HepG2 (cell line): ENCODE measurements around the gene LASP1. TPM values are rescaled to one million over a fixed set of nuclear protein-coding genes. Genes with fewer than 3 reads are reported as not detected.

Source experiments
- ATAC-seq: fragments of 200-7000 bp; cut with Tn5 transposase; 3 replicates; pipeline ENCODE4 v1.9.1; 2020; ENCODE audit warnings: mild to moderate bottlenecking, moderate library complexity
- BruUV-seq: library from RNA; stranded (reverse); fragments of 400-500 nt; replicated peaks from 2 replicates; lab custom pipeline; 2021; lab: Mats Ljungman, UMichigan
- CTCF ChIA-PET: fragments of 300-600 bp; formaldehyde crosslinking; extraction: SDS; loops from one replicate; lab custom pipeline; 2021; ENCODE audit warnings: low total read pairs, inconsistent platforms, low intra/inter-chr PET ratio; lab: Yijun Ruan, JAX
- POLR2A ChIA-PET: fragments of 350-600 bp; sonication (Branson Sonifier 250); formaldehyde crosslinking; loops from one replicate; lab custom pipeline; 2020; ENCODE audit warnings: antibody characterized with exemption, inconsistent platforms; lab: Yijun Ruan, JAX
- DNase-seq: peaks from one replicate; pipeline ENCODE4 v3.0.0-alpha.2; 2015; ENCODE audit warnings: low spot score
- FAIRE-seq: peaks from 3 replicates; lab custom pipeline; 2011; peaks lifted over from hg19 to GRCh38; lab: Jason Lieb, UNC
- H2AFZ ChIP-seq: one replicate; pipeline ENCODE4 v1.6.1; 2011; ENCODE audit warnings: low read length, inconsistent platforms
- H3K27ac ChIP-seq: fragments of 300-600 bp; 3 replicates; pipeline ENCODE4 v1.8.0; 2011; ENCODE audit warnings: mixed run types, mild to moderate bottlenecking, mixed read lengths, low read length, inconsistent platforms; ENCODE audit not compliant: insufficient read depth; ENCODE audit errors: extremely low read length
- H3K27me3 ChIP-seq, 2 experiments: fragments of 200-600 bp in 1 of 2; 2 replicates in 1 of 2; 3 replicates in 1 of 2; pipeline versions ENCODE4 v1.6.0 to v1.8.0; 2011; ENCODE audit warnings: low read length in 2 of 2, mild to moderate bottlenecking in 2 of 2, moderate library complexity in 2 of 2, inconsistent platforms in 1 of 2; ENCODE audit not compliant: insufficient read depth in 2 of 2, control insufficient read depth in 1 of 2
- H3K36me3 ChIP-seq, 2 experiments: fragments of 200-600 bp in 1 of 2; replicated peaks in 1 of 2; 2 replicates in 1 of 2; 3 replicates in 1 of 2; pipeline versions ENCODE4 v1.5.1 to v1.8.0; 2011; ENCODE audit warnings: low read length in 2 of 2, inconsistent platforms in 1 of 2; ENCODE audit not compliant: insufficient read depth in 2 of 2, control insufficient read depth in 1 of 2
- H3K4me1 ChIP-seq: 2 replicates; pipeline ENCODE4 v1.5.1; 2012; ENCODE audit warnings: low read length, inconsistent platforms; ENCODE audit not compliant: insufficient read depth
- H3K4me2 ChIP-seq: 2 replicates; pipeline ENCODE4 v1.6.0; 2011; ENCODE audit warnings: low read depth, low read length, inconsistent platforms
- H3K4me3 ChIP-seq, 3 experiments: fragments of 200-600 bp in 1 of 3; sonication (generic), shearing (Covaris generic) in 1 of 3; replicated peaks in 1 of 3; 2 replicates each; pipeline ENCODE4 v1.5.1; 2011 to 2016; ENCODE audit warnings: low read length in 3 of 3, inconsistent platforms in 2 of 3, low read depth in 2 of 3, mild to moderate bottlenecking in 2 of 3, control low read depth in 1 of 3, mixed read lengths in 1 of 3; ENCODE audit not compliant: insufficient read depth in 1 of 3
- H3K79me2 ChIP-seq: one replicate; pipeline ENCODE4 v1.6.1; 2011; ENCODE audit warnings: low read length, inconsistent platforms; ENCODE audit not compliant: insufficient read depth
- H3K9ac ChIP-seq: 2 replicates; pipeline ENCODE4 v1.6.0; 2011; ENCODE audit warnings: mild to moderate bottlenecking, low read depth, low read length, inconsistent platforms; ENCODE audit not compliant: insufficient read depth
- H3K9me3 ChIP-seq: 2 replicates; pipeline ENCODE4 v1.5.1; 2012; ENCODE audit warnings: mild to moderate bottlenecking, low read length
- H4K20me1 ChIP-seq: 2 replicates; pipeline ENCODE4 v1.6.0; 2011; ENCODE audit warnings: inconsistent platforms, mild to moderate bottlenecking, low read length, moderate library complexity; ENCODE audit not compliant: insufficient read depth
- ATF2 ChIP-seq: sonication (generic); formaldehyde crosslinking; IDR thresholded peaks from 2 replicates; pipeline ENCODE4 v1.4.0; 2020; ENCODE audit warnings: missing genetic modification reagents
- CTCF ChIP-seq: sonication (generic); formaldehyde crosslinking; IDR thresholded peaks from 2 replicates; pipeline ENCODE4 v1.5.0; 2020; ENCODE audit warnings: mild to moderate bottlenecking, missing genetic modification reagents, moderate library complexity
- ESRRA ChIP-seq: sonication (generic); formaldehyde crosslinking; IDR thresholded peaks from 2 replicates; pipeline ENCODE4 v1.5.1; 2020; ENCODE audit warnings: mild to moderate bottlenecking, low read depth, missing genetic modification reagents
- FLYWCH1 ChIP-seq: sonication (generic); formaldehyde crosslinking; IDR thresholded peaks from 2 replicates; pipeline ENCODE4 v1.8.1; 2023; ENCODE audit warnings: mild to moderate bottlenecking, missing genetic modification reagents
- FOXP4 ChIP-seq: sonication (generic); formaldehyde crosslinking; IDR thresholded peaks from 2 replicates; pipeline ENCODE4 v1.4.0; 2020; ENCODE audit warnings: missing genetic modification reagents
- SAFB2 ChIP-seq: sonication (generic); formaldehyde crosslinking; IDR thresholded peaks from 2 replicates; pipeline ENCODE4 v1.5.1; 2020; ENCODE audit warnings: missing genetic modification reagents, low read depth, mild to moderate bottlenecking, borderline replicate concordance
- SALL1 ChIP-seq: sonication (generic); formaldehyde crosslinking; IDR thresholded peaks from 2 replicates; pipeline ENCODE4 v1.8.0; 2022; ENCODE audit warnings: mild to moderate bottlenecking, missing genetic modification reagents
- ZBTB7B ChIP-seq: sonication (generic); formaldehyde crosslinking; IDR thresholded peaks from 2 replicates; pipeline ENCODE4 v1.4.0; 2020; ENCODE audit warnings: missing genetic modification reagents
- ZFP91 ChIP-seq: sonication (generic); formaldehyde crosslinking; IDR thresholded peaks from 2 replicates; pipeline ENCODE4 v1.9.0; 2022; ENCODE audit warnings: missing genetic modification reagents, mild to moderate bottlenecking, borderline replicate concordance
- ZNF432 ChIP-seq: sonication (generic); formaldehyde crosslinking; IDR thresholded peaks from 2 replicates; pipeline ENCODE4 v1.5.0; 2020; ENCODE audit warnings: missing genetic modification reagents, mild to moderate bottlenecking, borderline replicate concordance
- WGBS: methylation state at CpG from one replicate; pipeline ENCODE4 v1.1.6; 2017; ENCODE audit warnings: low lambda C conversion rate; 5-methylcytosine and 5-hydroxymethylcytosine counted together
- in situ Hi-C: cut with HindIII; loops from 2 replicates; pipeline ENCODE4 v1.10.0; 2017; ENCODE audit warnings: low pct_unique_long_range_greater_than_20kb; ENCODE audit not compliant: extremely low pct_ligation_motif_present
- intact Hi-C: fragments of 100-400 bp; cut with micrococcal nuclease; formaldehyde crosslinking; loops from one replicate; pipeline ENCODE4 v1.10.0; 2022; ENCODE audit not compliant: unreplicated experiment
- polyA plus RNA-seq, 8 experiments: library from polyadenylated mRNA; depleted of rRNA in 3 of 8; stranded (reverse) in 7 of 8; unstranded in 1 of 8; fragments of >200 nt; fragmentation: Illumina TruSeq in 4 of 8; extraction: Trizol in 4 of 8; gene quantifications; 2 replicates each; pipeline versions ENCODE4 v1.2.1 to v1.2.3, GENCODE V29; 2011 to 2016; ENCODE audit warnings: low read depth in 4 of 8, missing spikeins in 1 of 8, mixed read lengths in 1 of 8; ENCODE audit not compliant: insufficient read depth in 1 of 8
- total RNA-seq, 5 experiments: library from RNA; depleted of rRNA; stranded (reverse); fragments of >200 nt; fragmentation: Illumina TruSeq; extraction: Trizol; gene quantifications; 2 replicates each; pipeline ENCODE4 v1.2.3, GENCODE V29; 2016; ENCODE audit warnings: low read depth in 1 of 5

Gene LASP1
- total and polyA plus RNA-seq, 2 of the 13 experiments (the other 11 are each of a cell fraction or from before 2014, with no cell fraction given): 70.1 to 97.0 TPM

- no peak for TF ChIP-seq CTCF (CRISPR knock-in tag)
- TF ChIP-seq ATF2 (CRISPR knock-in tag): peak; percentile 65; the same call in 1 of the 2 replicates
- TF ChIP-seq ZBTB7B (CRISPR knock-in tag): peak; percentile 54; the same call in 1 of the 2 replicates
These were observed 15.3 kb downstream of the LASP1 start (continued) for GRCh38 chr17:38885044-38885727.

GRCh38 chr17:38885728-38886642, 16.1 kb downstream of the LASP1 start:
- Histone ChIP-seq H3K4me2 (no peak overlapping the region), H4K20me1 (peaks cover 52% of the 10 kb centered on the region), H3K79me2 (peaks cover 56% of the 10 kb centered on the region), H3K4me1 (peaks cover 37% of the 10 kb centered on the region), H3K27ac (no peak overlapping the region), H3K36me3 (peaks cover 56 to 88% of the 10 kb centered on the region in 2 experiments), H3K9ac (no peak overlapping the region), H3K27me3 (no peaks in the 10 kb centered on the region), H2AFZ (no peak overlapping the region), H3K9me3 (no peaks in the 10 kb centered on the region), H3K4me3 (no peak overlapping the region)
- ATAC-seq (no peak), DNase-seq (no peak), FAIRE-seq (no peak)
- ChIA-PET CTCF (no interaction called here), POLR2A (interaction anchor here (1.3 to 3.8 kb wide), 7 partner anchors 12 to 314 kb away, joined by 3 to 18 read pairs (median 5); partner anchors contain the start of genes LASP1 and RPL19)
- in situ Hi-C loops (no loop called here), intact Hi-C loops (loop anchor here (1.0 kb wide), 1 partner anchor 29 kb away; no protein-coding TSS in a partner anchor)
- WGBS: 94% methylated on average over 11 of the region's 11 CpGs
- no TSS peak for BruUV-seq
- TF ChIP-seq SALL1 (CRISPR knock-in tag) (0 out of 2 replicates have a peak, but pooled peaks have one; percentile 6), ESRRA (CRISPR knock-in tag) (no peak), SAFB2 (CRISPR knock-in tag) (no peak), FOXP4 (no peak), ZNF432 (CRISPR knock-in tag) (no peak), ZFP91 (CRISPR knock-in tag) (0 out of 2 replicates have a peak, but pooled peaks have one; percentile 3), FLYWCH1 (CRISPR knock-in tag) (0 out of 2 replicates have a peak, but pooled peaks have one; percentile 75)
